HG03103 (cell line): Measurements from ENCODE around the gene WIF1.

Experiments
- ATAC-seq: cut with Tn5 transposase; IDR thresholded peaks from one replicate; pipeline ENCODE4 v1.9.1; 2021; ENCODE audit warnings: low read depth; ENCODE audit not compliant: unreplicated experiment

The WIF1 gene

GRCh38 chr12:65123435-65124063 lies 2.4 kb upstream of the WIF1 start:
- no peak for ATAC-seq

GRCh38 chr12:65122703-65123102 lies 1.6 kb upstream of the WIF1 start:
- no peak for ATAC-seq

- ATAC-seq: no peak
These were observed 908 bp upstream of the WIF1 start for GRCh38 chr12:65121956-65122469.

GRCh38 chr12:65119063-65119462 lies 2.0 kb downstream of the WIF1 start:
- no peak for ATAC-seq

GRCh38 chr12:65113621-65114035 lies 7.5 kb downstream of the WIF1 start:
- no peak for ATAC-seq

- ATAC-seq: no peak
These were observed 14.2 kb downstream of the WIF1 start for GRCh38 chr12:65106948-65107347.

GRCh38 chr12:65100140-65100539 lies 21.0 kb downstream of the WIF1 start:
- no peak for ATAC-seq

- no peak for ATAC-seq
These were observed 21.9 kb downstream of the WIF1 start for GRCh38 chr12:65099182-65099581.

GRCh38 chr12:65098364-65098763 lies 22.7 kb downstream of the WIF1 start:
- ATAC-seq: no peak

- no peak for ATAC-seq
These were observed 26.4 kb downstream of the WIF1 start for GRCh38 chr12:65094722-65095121.

GRCh38 chr12:65093606-65094005 lies 27.5 kb downstream of the WIF1 start:
- ATAC-seq: no peak

- ATAC-seq: no peak
These were observed 30.6 kb downstream of the WIF1 start for GRCh38 chr12:65090461-65090860.

GRCh38 chr12:65086236-65086635 lies 34.9 kb downstream of the WIF1 start:
- ATAC-seq: no peak

GRCh38 chr12:65084579-65084978 lies 36.5 kb downstream of the WIF1 start:
- no peak for ATAC-seq

- no peak for ATAC-seq
These were observed 37.5 kb downstream of the WIF1 start for GRCh38 chr12:65083581-65083980.

- ATAC-seq: no peak
These were observed 38.7 kb downstream of the WIF1 start for GRCh38 chr12:65082406-65082805.

GRCh38 chr12:65081496-65081895 lies 39.6 kb downstream of the WIF1 start:
- ATAC-seq: no peak

GRCh38 chr12:65074932-65075331 lies 46.2 kb downstream of the WIF1 start:
- ATAC-seq: no peak

- ATAC-seq: no peak
These were observed 51.8 kb downstream of the WIF1 start for GRCh38 chr12:65069336-65069735.

GRCh38 chr12:65067383-65067782 lies 53.7 kb downstream of the WIF1 start:
- ATAC-seq: no peak

- no peak for ATAC-seq
These were observed 65.2 kb downstream of the WIF1 start for GRCh38 chr12:65055859-65056258.

- ATAC-seq: no peak
These were observed 69.9 kb downstream of the WIF1 start for GRCh38 chr12:65051218-65051617.

GRCh38 chr12:65045269-65045668 lies 75.8 kb downstream of the WIF1 start:
- ATAC-seq: no peak
